GM10248 (cell line): Measurements from ENCODE around the gene CTSE.

Experiments
- CTCF ChIA-PET: fragments of 300-600 bp; sonication (Branson Sonifier 250); formaldehyde crosslinking; extraction: SDS; loops from one replicate; lab custom pipeline; 2021; ENCODE audit warnings: antibody characterized with exemption; lab: Yijun Ruan, JAX
- POLR2A ChIA-PET: fragments of 350-650 bp; sonication (Branson Sonifier 250); formaldehyde crosslinking; extraction: SDS; loops from one replicate; lab custom pipeline; 2020; ENCODE audit warnings: antibody characterized with exemption; lab: Yijun Ruan, JAX
- DNase-seq: peaks from one replicate; pipeline ENCODE4 v3.0.0; 2012; ENCODE audit errors: extremely low spot score
- TF ChIP-seq, protein P1 (sequence below): IDR thresholded peaks from 2 replicates; pipeline ENCODE4 v1.5.1; 2012; ENCODE audit warnings: mild to moderate bottlenecking, low read depth; ENCODE audit errors: extremely low read depth, missing control alignments, control extremely low read depth

CTSE gene

GRCh38 chr1:206047271-206047670 is 23.6 kb upstream of the CTSE start:
- TF ChIP-seq, protein P1, sequence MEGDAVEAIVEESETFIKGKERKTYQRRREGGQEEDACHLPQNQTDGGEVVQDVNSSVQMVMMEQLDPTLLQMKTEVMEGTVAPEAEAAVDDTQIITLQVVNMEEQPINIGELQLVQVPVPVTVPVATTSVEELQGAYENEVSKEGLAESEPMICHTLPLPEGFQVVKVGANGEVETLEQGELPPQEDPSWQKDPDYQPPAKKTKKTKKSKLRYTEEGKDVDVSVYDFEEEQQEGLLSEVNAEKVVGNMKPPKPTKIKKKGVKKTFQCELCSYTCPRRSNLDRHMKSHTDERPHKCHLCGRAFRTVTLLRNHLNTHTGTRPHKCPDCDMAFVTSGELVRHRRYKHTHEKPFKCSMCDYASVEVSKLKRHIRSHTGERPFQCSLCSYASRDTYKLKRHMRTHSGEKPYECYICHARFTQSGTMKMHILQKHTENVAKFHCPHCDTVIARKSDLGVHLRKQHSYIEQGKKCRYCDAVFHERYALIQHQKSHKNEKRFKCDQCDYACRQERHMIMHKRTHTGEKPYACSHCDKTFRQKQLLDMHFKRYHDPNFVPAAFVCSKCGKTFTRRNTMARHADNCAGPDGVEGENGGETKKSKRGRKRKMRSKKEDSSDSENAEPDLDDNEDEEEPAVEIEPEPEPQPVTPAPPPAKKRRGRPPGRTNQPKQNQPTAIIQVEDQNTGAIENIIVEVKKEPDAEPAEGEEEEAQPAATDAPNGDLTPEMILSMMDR, result no peak
- ChIA-PET CTCF (interaction anchor here (1.2 to 8.6 kb wide), 2 partner anchors 14 to 52 kb away, joined by 3 to 115 read pairs; no protein-coding TSS in a partner anchor), POLR2A (no interaction called here)
- DNase-seq, result no peak

- DNase-seq, result no peak
- CTCF ChIA-PET, result interaction anchor here (2.1 to 8.6 kb wide), 2 partner anchors 9 to 10 kb away, joined by 9 to 115 read pairs; no protein-coding TSS in a partner anchor
- TF ChIP-seq, protein P1, result no peak
- POLR2A ChIA-PET, result no interaction called here
Observed at GRCh38 chr1:206041640-206042039, 17.9 kb upstream of the CTSE start.

DNA sequence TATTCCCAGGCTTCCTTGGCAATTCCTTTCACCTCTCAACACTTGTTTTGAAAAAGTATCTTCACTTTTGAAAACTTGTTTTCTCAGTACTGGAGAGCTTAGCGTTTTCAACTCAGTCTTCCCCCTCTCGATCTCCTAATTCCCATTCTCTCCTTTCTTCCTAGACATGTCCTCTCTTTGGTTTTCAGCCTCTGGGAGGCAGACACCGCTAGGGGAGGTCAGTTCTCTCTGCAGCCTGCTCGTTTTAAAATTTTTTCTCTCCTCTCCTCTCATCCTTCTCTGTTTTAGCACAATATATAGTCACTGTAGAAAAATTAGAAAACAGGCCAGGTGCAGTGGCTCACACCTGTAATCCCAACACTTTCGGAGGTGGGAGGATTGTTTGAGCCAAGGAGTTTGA is 16.6 kb upstream of the CTSE start:
- DNase-seq, result no peak
- TF ChIP-seq, protein P1, result peak; percentile 8
- CTCF ChIA-PET, result interaction anchor here (1.2 to 2.4 kb wide), 3 partner anchors 10 to 66 kb away, joined by 3 to 7 read pairs (median 7); no protein-coding TSS in a partner anchor
- POLR2A ChIA-PET, result no interaction called here

GRCh38 chr1:206039046-206039973 is 15.6 kb upstream of the CTSE start:
- TF ChIP-seq, protein P1, result no peak
- POLR2A ChIA-PET, result no interaction called here
- CTCF ChIA-PET, result interaction anchor here (1.2 to 3.0 kb wide), 4 partner anchors 9 to 67 kb away, joined by 3 to 9 read pairs (median 7); no protein-coding TSS in a partner anchor
- DNase-seq, result no peak

DNA sequence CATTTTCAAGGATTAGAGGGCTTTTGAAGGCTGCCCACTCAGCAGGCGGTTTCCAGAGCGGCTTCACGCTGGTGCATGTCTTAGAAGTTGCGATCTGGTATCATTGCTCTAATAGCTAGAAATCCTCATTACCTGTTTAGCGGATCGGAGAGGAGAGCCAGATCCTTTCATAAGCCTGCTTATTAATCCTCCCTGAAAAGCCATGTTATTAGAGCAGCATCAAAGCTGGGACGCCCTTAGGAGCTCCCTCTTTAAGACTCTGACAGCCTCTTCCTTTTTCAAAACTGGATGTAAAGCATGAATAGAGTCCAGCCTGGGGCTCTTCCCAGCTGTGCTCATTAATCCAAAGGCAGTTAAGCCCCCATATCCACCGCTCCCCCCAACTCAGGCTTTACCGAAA is 13.9 kb upstream of the CTSE start:
- no peak for DNase-seq
- POLR2A ChIA-PET, result no interaction called here
- CTCF ChIA-PET, result interaction anchor here (0.9 to 11.2 kb wide), 10 partner anchors 8 to 379 kb away, joined by 3 to 211 read pairs (median 4); no protein-coding TSS in a partner anchor
- TF ChIP-seq, protein P1, result no peak

- POLR2A ChIA-PET, result interaction anchor here (0.7 kb wide), 1 partner anchor 404 kb away, joined by 5 read pairs; no protein-coding TSS in a partner anchor
- CTCF ChIA-PET, result interaction anchor here (0.9 to 11.2 kb wide), 11 partner anchors 8 to 379 kb away, joined by 3 to 211 read pairs (median 4); no protein-coding TSS in a partner anchor
- no peak for DNase-seq
- TF ChIP-seq, protein P1, result no peak
Observed at GRCh38 chr1:206036663-206037455, 13.2 kb upstream of the CTSE start.
